Kidney (tissue), 14 donors: ENCODE data around the gene PACSIN2. TPM values are rescaled to one million over a fixed set of nuclear protein-coding genes. Genes with fewer than 3 reads are reported as not detected.
A peak's percentile ranks its signal among the peaks of the same experiment; 100 is the strongest.

ENCODE experiments used
- DNase-seq, 5 donors: peaks; one replicate each; pipeline ENCODE4 v3.0.0-alpha.2; 2013 to 2020
- FAIRE-seq: peaks from 2 replicates; lab custom pipeline; 2012; peaks lifted over from hg19 to GRCh38; lab: Jason Lieb, UNC
- H3K27ac ChIP-seq, 2 donors: one replicate each; pipeline ENCODE4 v1.7.0; 2013; ENCODE audit warnings: low read depth in 2 of 2, low read length in 2 of 2, inconsistent platforms in 1 of 2
- H3K27me3 ChIP-seq: one replicate; pipeline ENCODE4 v1.7.1; 2013; ENCODE audit warnings: low read length, inconsistent platforms; ENCODE audit not compliant: control insufficient read depth, insufficient read depth
- H3K36me3 ChIP-seq, 3 donors: one replicate each; pipeline versions ENCODE4 v1.7.0 to v1.7.1; 2013; ENCODE audit warnings: low read length in 3 of 3, control low read depth in 1 of 3, inconsistent platforms in 1 of 3; ENCODE audit not compliant: insufficient read depth in 3 of 3, control insufficient read depth in 2 of 3
- H3K4me1 ChIP-seq, 3 donors: one replicate each; pipeline versions ENCODE4 v1.7.0 to v1.7.1; 2013; ENCODE audit warnings: low read length in 3 of 3, inconsistent platforms in 1 of 3, low read depth in 1 of 3; ENCODE audit not compliant: control insufficient read depth in 2 of 3, insufficient read depth in 2 of 3
- H3K4me3 ChIP-seq, 3 donors: one replicate each; pipeline versions ENCODE4 v1.7.0 to v1.8.1; 2013; ENCODE audit warnings: low read length in 3 of 3, control low read depth in 1 of 3, inconsistent platforms in 1 of 3
- H3K9ac ChIP-seq, 3 donors: one replicate each; pipeline versions ENCODE4 v1.7.0 to v1.7.1; 2013; ENCODE audit warnings: low read length in 3 of 3, control low read depth in 1 of 3, inconsistent platforms in 1 of 3
- H3K9me3 ChIP-seq, 3 donors: one replicate each; pipeline versions ENCODE4 v1.7.0 to v1.7.1; 2013; ENCODE audit warnings: low read length in 3 of 3, control low read depth in 1 of 3, inconsistent platforms in 1 of 3; ENCODE audit not compliant: control insufficient read depth in 2 of 3, insufficient read depth in 1 of 3
- intact Hi-C: fragments of 100-400 bp; cut with DNase I; formaldehyde crosslinking; loops from one replicate; pipeline ENCODE4 v1.11.1; 2022
- polyA plus RNA-seq: library from polyadenylated mRNA; stranded (reverse); fragments of 350-450 nt; fragmentation: Illumina TruSeq; extraction: RNeasy Lipid Tissue Mini Kit (QIAGEN cat#74804); gene quantifications from one replicate; pipeline ENCODE4 v1.2.3, GENCODE V29; 2014; ENCODE audit warnings: low read depth, low replicate concordance; ENCODE audit not compliant: insufficient read depth
- total RNA-seq: library from RNA; stranded (reverse); fragmentation: NEBNext Ultra II Directional; extraction: Animal tissue kit (Norgen Biotek cat#: 25700); gene quantifications from one replicate; pipeline ENCODE4 v1.2.1, GENCODE V29; 2021
- TF ChIP-seq, protein P1 (sequence below): IDR thresholded peaks from 3 replicates; pipeline ENCODE4 v1.5.1; 2012; ENCODE audit warnings: mild to moderate bottlenecking, moderate library complexity, borderline replicate concordance; ENCODE audit not compliant: insufficient read depth; ENCODE audit errors: extremely low read depth
- donor health status: control.
- donor health status: control.
- donor health status: control.
- donor health status: control.
- donor health status: control.
- donor health status: DM: yes; HTN: yes; CAD: no.
- donor health status: Normal renal cell carcinoma (clear cell type).

PACSIN2 gene
- total and polyA plus RNA-seq, 2 donors from 2014 or later, result 56.3 to 105 TPM

DNA sequence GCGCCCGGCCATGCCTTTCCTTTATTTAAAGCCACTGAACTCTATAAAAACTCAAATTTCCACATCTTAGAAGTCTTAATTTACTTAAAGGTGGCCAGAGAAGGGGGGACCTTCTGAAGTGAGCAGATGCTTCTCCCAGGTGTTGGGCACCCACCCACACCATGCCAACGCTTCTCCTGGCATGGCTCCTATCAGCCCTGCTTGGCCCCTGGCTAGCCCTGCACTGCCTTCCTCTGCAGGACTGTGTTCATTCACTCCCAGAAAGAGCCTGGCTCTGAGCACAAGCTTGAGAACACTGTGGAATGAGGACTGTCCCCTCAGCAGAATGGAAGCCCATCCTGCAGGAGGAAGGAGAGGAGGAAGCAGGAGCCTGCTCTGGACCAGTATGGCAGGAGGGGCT is 123.3 kb downstream of the PACSIN2 start:
- no peak overlapping the region for H3K9ac ChIP-seq
- no peaks in the 10 kb centered on the region for H3K27me3 ChIP-seq
- peaks cover 0 to 27% (median 12%) of the 10 kb centered on the region in 3 donors for H3K36me3 ChIP-seq
- TF ChIP-seq, protein P1, sequence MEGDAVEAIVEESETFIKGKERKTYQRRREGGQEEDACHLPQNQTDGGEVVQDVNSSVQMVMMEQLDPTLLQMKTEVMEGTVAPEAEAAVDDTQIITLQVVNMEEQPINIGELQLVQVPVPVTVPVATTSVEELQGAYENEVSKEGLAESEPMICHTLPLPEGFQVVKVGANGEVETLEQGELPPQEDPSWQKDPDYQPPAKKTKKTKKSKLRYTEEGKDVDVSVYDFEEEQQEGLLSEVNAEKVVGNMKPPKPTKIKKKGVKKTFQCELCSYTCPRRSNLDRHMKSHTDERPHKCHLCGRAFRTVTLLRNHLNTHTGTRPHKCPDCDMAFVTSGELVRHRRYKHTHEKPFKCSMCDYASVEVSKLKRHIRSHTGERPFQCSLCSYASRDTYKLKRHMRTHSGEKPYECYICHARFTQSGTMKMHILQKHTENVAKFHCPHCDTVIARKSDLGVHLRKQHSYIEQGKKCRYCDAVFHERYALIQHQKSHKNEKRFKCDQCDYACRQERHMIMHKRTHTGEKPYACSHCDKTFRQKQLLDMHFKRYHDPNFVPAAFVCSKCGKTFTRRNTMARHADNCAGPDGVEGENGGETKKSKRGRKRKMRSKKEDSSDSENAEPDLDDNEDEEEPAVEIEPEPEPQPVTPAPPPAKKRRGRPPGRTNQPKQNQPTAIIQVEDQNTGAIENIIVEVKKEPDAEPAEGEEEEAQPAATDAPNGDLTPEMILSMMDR, result no peak
- no peak for DNase-seq
- H3K4me1 ChIP-seq, result peaks cover 0 to 22% (median 5%) of the 10 kb centered on the region in 3 donors
- FAIRE-seq, result no peak
- H3K27ac ChIP-seq, result peak overlapping the region in 1 of 2 donors; percentile 2
- intact Hi-C loops, result no loop called here
- H3K9me3 ChIP-seq, result no peaks in the 10 kb centered on the region
- H3K4me3 ChIP-seq, result no peak overlapping the region

DNA sequence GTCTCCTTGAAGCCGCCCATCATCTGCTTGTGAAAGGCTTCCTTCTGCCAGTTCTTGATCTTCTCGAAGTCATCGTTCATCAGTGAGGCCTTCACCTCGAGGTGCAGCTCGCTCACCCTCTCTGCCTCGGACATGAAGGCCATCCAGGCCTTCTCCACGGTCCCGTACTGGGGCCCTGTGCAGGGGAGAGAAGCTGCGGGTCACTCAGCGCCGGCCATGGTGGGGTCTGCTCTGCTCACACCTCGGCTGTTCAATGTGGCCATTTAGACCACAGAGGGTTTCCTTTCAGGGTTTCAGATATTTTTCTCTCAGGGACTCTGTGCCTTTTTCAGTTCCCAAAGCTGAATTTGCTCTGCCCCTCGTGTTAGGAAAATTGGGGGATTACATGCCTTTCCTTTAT is 123.9 kb downstream of the PACSIN2 start:
- Histone ChIP-seq H3K4me1 (peaks cover 0 to 21% (median 5%) of the 10 kb centered on the region in 3 donors), H3K36me3 (peaks cover 0 to 31% (median 12%) of the 10 kb centered on the region in 3 donors), H3K4me3 (no peak overlapping the region), H3K9ac (no peak overlapping the region), H3K27me3 (no peaks in the 10 kb centered on the region), H3K27ac (no peak overlapping the region), H3K9me3 (no peaks in the 10 kb centered on the region)
- DNase-seq (no peak), FAIRE-seq (no peak)
- TF ChIP-seq, protein P1, result no peak
- intact Hi-C loops, result no loop called here

DNA sequence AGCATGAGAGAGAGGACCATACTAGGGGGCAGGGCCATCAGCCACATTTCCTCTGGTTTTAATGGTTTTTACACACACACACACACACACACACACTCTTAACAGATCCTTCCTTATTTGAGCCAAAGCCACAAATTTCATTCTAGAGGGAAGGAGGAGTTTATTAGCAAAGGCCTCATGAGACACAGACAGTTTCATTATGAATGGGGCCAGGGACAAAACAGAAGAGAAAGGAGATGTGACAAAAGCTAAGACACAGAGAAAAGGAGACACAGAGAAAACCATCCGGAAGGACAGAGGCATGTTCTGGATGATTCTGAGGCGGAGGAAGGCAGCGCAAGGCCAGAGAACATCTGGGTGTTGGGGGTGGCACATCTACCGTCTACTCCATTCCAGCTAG is 125.6 kb downstream of the PACSIN2 start:
- no peaks in the 10 kb centered on the region for H3K27me3 ChIP-seq
- H3K36me3 ChIP-seq, result peaks cover 0 to 38% (median 12%) of the 10 kb centered on the region in 3 donors
- no peak overlapping the region for H3K9ac ChIP-seq
- intact Hi-C loops, result no loop called here
- FAIRE-seq, result no peak
- no peak overlapping the region for H3K4me3 ChIP-seq
- DNase-seq, result no peak
- H3K9me3 ChIP-seq, result no peaks in the 10 kb centered on the region
- H3K4me1 ChIP-seq, result peaks cover 0 to 13% (median 5%) of the 10 kb centered on the region in 3 donors
- H3K27ac ChIP-seq, result peak overlapping the region in 1 of 2 donors; percentile 17
- TF ChIP-seq, protein P1, result no peak
